ENCODE measurements around the gene ERFE. TPM values are rescaled to one million over a fixed set of nuclear protein-coding genes. Genes with fewer than 3 reads are reported as not detected.

ERFE gene
- total RNA-seq, 1 donor from 2014 or later: 1.2 TPM

DNA sequence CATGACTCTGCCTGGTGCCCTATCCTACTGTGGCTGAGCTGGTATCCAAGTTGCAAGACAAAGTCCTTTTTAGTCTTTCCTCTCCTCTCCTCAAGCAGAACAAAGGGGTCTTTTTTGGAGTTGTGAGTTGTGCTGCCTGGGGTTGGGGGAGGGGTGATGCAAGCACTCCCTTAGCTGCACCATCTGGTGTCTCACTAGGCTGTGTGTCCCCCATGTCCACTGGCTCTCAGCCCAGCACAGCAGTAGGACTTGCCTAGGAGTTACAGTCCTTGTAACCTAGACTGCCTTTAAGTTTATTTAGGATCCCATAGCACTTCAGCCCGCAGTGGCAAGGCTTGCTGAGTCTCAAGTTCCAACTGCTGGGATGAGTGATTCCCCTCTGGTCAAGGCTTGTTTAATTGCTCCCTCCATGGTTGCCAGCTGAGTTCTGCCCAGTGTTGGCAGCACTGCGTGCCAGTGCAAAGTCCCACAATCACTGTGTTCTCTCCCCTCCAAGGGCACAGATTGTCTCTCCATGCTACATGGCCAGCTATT, 57.9 kb downstream of the ERFE start:
- H3K4me1 Mint-ChIP-seq (ENCODE audit: unreplicated experiment): no peaks in the 10 kb centered on the region
- TF ChIP-seq, protein P1, sequence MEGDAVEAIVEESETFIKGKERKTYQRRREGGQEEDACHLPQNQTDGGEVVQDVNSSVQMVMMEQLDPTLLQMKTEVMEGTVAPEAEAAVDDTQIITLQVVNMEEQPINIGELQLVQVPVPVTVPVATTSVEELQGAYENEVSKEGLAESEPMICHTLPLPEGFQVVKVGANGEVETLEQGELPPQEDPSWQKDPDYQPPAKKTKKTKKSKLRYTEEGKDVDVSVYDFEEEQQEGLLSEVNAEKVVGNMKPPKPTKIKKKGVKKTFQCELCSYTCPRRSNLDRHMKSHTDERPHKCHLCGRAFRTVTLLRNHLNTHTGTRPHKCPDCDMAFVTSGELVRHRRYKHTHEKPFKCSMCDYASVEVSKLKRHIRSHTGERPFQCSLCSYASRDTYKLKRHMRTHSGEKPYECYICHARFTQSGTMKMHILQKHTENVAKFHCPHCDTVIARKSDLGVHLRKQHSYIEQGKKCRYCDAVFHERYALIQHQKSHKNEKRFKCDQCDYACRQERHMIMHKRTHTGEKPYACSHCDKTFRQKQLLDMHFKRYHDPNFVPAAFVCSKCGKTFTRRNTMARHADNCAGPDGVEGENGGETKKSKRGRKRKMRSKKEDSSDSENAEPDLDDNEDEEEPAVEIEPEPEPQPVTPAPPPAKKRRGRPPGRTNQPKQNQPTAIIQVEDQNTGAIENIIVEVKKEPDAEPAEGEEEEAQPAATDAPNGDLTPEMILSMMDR (IDR thresholded peaks at IDR 0.05): no peak
- H3K27me3 Mint-ChIP-seq (ENCODE audit: unreplicated experiment): peaks cover 33% of the 10 kb centered on the region
- no peaks in the 10 kb centered on the region for H3K36me3 Mint-ChIP-seq (ENCODE audit: unreplicated experiment)
- H3K27ac Mint-ChIP-seq (ENCODE audit: unreplicated experiment): no peak overlapping the region
- no peaks in the 10 kb centered on the region for H3K9me3 Mint-ChIP-seq (ENCODE audit: unreplicated experiment)
- no peak overlapping the region for H3K4me3 Mint-ChIP-seq (ENCODE audit: unreplicated experiment)
- DNase-seq (ENCODE audit: extremely low spot score, unreplicated experiment): no peak

Other genes with a start within 250 kb of the ERFE start
- 54.3 and 56.5 TPM in 2 replicates for gene UBE2F, start 192.0 kb upstream of the ERFE start, total RNA-seq
- 22.1 and 22.5 TPM in 2 replicates for gene SCLY, start 98.0 kb upstream of the ERFE start, total RNA-seq
- gene ESPNL, start 58.6 kb upstream of the ERFE start, total RNA-seq: not detected in 2 replicates
- 1.0 and 1.2 TPM in 2 replicates for gene KLHL30, start 20.3 kb upstream of the ERFE start, total RNA-seq
- 34.1 and 37.2 TPM in 2 replicates for gene ILKAP, start 44.7 kb downstream of the ERFE start, total RNA-seq
- 6.2 and 6.5 TPM in 2 replicates for gene HES6, start 81.1 kb downstream of the ERFE start, total RNA-seq
- gene PER2, start 129.6 kb downstream of the ERFE start, total RNA-seq: 3.7 and 5.7 TPM in 2 replicates
- gene TRAF3IP1, start 161.5 kb downstream of the ERFE start, total RNA-seq: 17.3 and 19.4 TPM in 2 replicates

Data from osteocyte (in vitro differentiated cells).